Lung (tissue), 12 donors: Measurements from ENCODE around the gene TRIM2. TPM values are rescaled to one million over a fixed set of nuclear protein-coding genes. Genes with fewer than 3 reads are reported as not detected.

Source experiments
- ATAC-seq: fragments of 200-7000 bp; cut with Tn5 transposase; one replicate; pipeline ENCODE4 v1.9.1; 2020; ENCODE audit warnings: moderate number of reproducible peaks; ENCODE audit not compliant: insufficient read depth, low FRiP score
- DNase-seq, 3 donors: peaks; one replicate each; pipeline ENCODE4 v3.0.0-alpha.2; 2013 to 2017
- H3K27ac ChIP-seq, 2 donors: one replicate each; pipeline ENCODE4 v1.5.1; 2013; ENCODE audit warnings: mild to moderate bottlenecking in 2 of 2, moderate library complexity in 2 of 2, control low read depth in 1 of 2, inconsistent platforms in 1 of 2, low read depth in 1 of 2, low read length in 1 of 2
- H3K27me3 ChIP-seq, 3 donors: one replicate each; pipeline ENCODE4 v1.5.1; 2013; ENCODE audit warnings: low read length in 2 of 3; ENCODE audit not compliant: control insufficient read depth in 3 of 3, insufficient read depth in 3 of 3
- H3K36me3 ChIP-seq, 4 donors: one replicate each; pipeline ENCODE4 v1.5.1; 2013; ENCODE audit warnings: low read length in 4 of 4, mild to moderate bottlenecking in 1 of 4, moderate library complexity in 1 of 4; ENCODE audit not compliant: control insufficient read depth in 4 of 4, insufficient read depth in 4 of 4
- H3K4me1 ChIP-seq, 5 donors: one replicate each; pipeline ENCODE4 v1.5.1; 2013; ENCODE audit warnings: low read length in 5 of 5, mild to moderate bottlenecking in 2 of 5, moderate library complexity in 1 of 5; ENCODE audit not compliant: control insufficient read depth in 5 of 5, insufficient read depth in 5 of 5
- H3K4me3 ChIP-seq: one replicate; pipeline ENCODE4 v1.5.1; 2013; ENCODE audit warnings: mild to moderate bottlenecking, control low read depth, moderate library complexity
- H3K9ac ChIP-seq, 2 donors: one replicate each; pipeline ENCODE4 v1.5.1; 2013; ENCODE audit warnings: low read length in 2 of 2, control low read depth in 1 of 2; ENCODE audit not compliant: insufficient read depth in 1 of 2
- H3K9me3 ChIP-seq, 4 donors: one replicate each; pipeline ENCODE4 v1.5.1; 2013; ENCODE audit warnings: low read length in 3 of 4, mild to moderate bottlenecking in 1 of 4, moderate library complexity in 1 of 4; ENCODE audit not compliant: control insufficient read depth in 4 of 4, insufficient read depth in 3 of 4
- WGBS, 2 donors: extraction: QIAGEN DNeasy Blood & Tissue Kit; methylation state at CpG; one replicate each; pipeline ENCODE4 v1.1.7; 2013; 5-methylcytosine and 5-hydroxymethylcytosine counted together
- polyA plus RNA-seq, 2 donors: library from polyadenylated mRNA; stranded (reverse); fragments of 200-250 nt; gene quantifications; one replicate each; pipeline ENCODE4 v1.2.1, GENCODE V29; 2013
- total RNA-seq, 2 donors: library from RNA; depleted of rRNA in 1 of 2; stranded (reverse); fragments of >200 nt in 1 of 2; gene quantifications; one replicate each; pipeline ENCODE4 v1.2.1, GENCODE V29; 2014 to 2021
- TF ChIP-seq, protein P1 (sequence below): IDR thresholded peaks from 2 replicates; pipeline ENCODE4 v1.5.1; 2012; ENCODE audit warnings: mild to moderate bottlenecking; ENCODE audit errors: control extremely low read depth, extremely low read depth
- donor health status: control.
- donor health status: control.
- donor health status: Bipolar disorder and iron deficiency.
- donor health status: healthy.
- donor health status: DM: yes; HTN: yes; CAD: no.

The TRIM2 gene
- total and polyA plus RNA-seq, 4 donors, result 9.1 to 74.0 (median 38.1) TPM

GRCh38 chr4:153249199-153250041 lies 45.2 kb downstream of the TRIM2 start:
- H3K27me3 ChIP-seq, result no peaks in the 10 kb centered on the region
- TF ChIP-seq, protein P1, sequence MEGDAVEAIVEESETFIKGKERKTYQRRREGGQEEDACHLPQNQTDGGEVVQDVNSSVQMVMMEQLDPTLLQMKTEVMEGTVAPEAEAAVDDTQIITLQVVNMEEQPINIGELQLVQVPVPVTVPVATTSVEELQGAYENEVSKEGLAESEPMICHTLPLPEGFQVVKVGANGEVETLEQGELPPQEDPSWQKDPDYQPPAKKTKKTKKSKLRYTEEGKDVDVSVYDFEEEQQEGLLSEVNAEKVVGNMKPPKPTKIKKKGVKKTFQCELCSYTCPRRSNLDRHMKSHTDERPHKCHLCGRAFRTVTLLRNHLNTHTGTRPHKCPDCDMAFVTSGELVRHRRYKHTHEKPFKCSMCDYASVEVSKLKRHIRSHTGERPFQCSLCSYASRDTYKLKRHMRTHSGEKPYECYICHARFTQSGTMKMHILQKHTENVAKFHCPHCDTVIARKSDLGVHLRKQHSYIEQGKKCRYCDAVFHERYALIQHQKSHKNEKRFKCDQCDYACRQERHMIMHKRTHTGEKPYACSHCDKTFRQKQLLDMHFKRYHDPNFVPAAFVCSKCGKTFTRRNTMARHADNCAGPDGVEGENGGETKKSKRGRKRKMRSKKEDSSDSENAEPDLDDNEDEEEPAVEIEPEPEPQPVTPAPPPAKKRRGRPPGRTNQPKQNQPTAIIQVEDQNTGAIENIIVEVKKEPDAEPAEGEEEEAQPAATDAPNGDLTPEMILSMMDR, result no peak
- WGBS, 2 donors, result 8 to 10% methylated on average over 44 of the region's 44 CpGs
- no peaks in the 10 kb centered on the region for H3K9me3 ChIP-seq
- H3K4me3 ChIP-seq, result peak overlapping the region; percentile 22
- DNase-seq, result peak; percentile 89 to 91 (median 89)
- H3K4me1 ChIP-seq, result peaks cover 2 to 29% (median 13%) of the 10 kb centered on the region in 5 donors
- peak; percentile 93 for ATAC-seq
- H3K36me3 ChIP-seq, result no peaks in the 10 kb centered on the region
- peak overlapping the region; percentile 49 to 71 for H3K27ac ChIP-seq
- H3K9ac ChIP-seq, result peak overlapping the region; percentile 19 to 58

GRCh38 chr4:153252122-153252521 lies 47.9 kb downstream of the TRIM2 start:
- no peak for ATAC-seq

GRCh38 chr4:153255233-153255632 lies 51.0 kb downstream of the TRIM2 start:
- no peaks in the 10 kb centered on the region for H3K9me3 ChIP-seq
- no peak overlapping the region for H3K4me3 ChIP-seq
- H3K27me3 ChIP-seq, result no peaks in the 10 kb centered on the region
- no peak for DNase-seq
- peaks cover 0 to 20% (median 6%) of the 10 kb centered on the region in 5 donors for H3K4me1 ChIP-seq
- no peak for ATAC-seq
- peaks cover 0 to 2% (median 0%) of the 10 kb centered on the region in 4 donors for H3K36me3 ChIP-seq
- 83 to 96% methylated on average over 3 of the region's 3 CpGs for WGBS, 2 donors
- no peak overlapping the region for H3K27ac ChIP-seq
- no peak overlapping the region for H3K9ac ChIP-seq
- TF ChIP-seq, protein P1, result no peak

More at GRCh38 chr4:153252122-153252521, 47.9 kb downstream of the TRIM2 start:
- no peaks in the 10 kb centered on the region for H3K9me3 ChIP-seq
- TF ChIP-seq, protein P1, result no peak
- H3K4me1 ChIP-seq, result peaks cover 2 to 35% (median 13%) of the 10 kb centered on the region in 5 donors
- H3K27ac ChIP-seq, result no peak overlapping the region
- no peak for DNase-seq
- H3K9ac ChIP-seq, result no peak overlapping the region
- no peak overlapping the region for H3K4me3 ChIP-seq
- H3K36me3 ChIP-seq, result peaks cover 0 to 2% (median 0%) of the 10 kb centered on the region in 4 donors
- WGBS, 2 donors, result 78 to 86% methylated on average over 3 of the region's 3 CpGs
- no peaks in the 10 kb centered on the region for H3K27me3 ChIP-seq
